BJ (cell line): ENCODE results near the gene SERPINA12. TPM values are rescaled to one million over a fixed set of nuclear protein-coding genes. Genes with fewer than 3 reads are reported as not detected.

ENCODE experiments used
- CTCF ChIA-PET: fragments of 350-600 bp; formaldehyde crosslinking; extraction: SDS; loops from one replicate; lab custom pipeline; 2021; ENCODE audit warnings: antibody characterized with exemption, inconsistent platforms; lab: Yijun Ruan, JAX
- POLR2A ChIA-PET: fragments of 300-600 bp; sonication (Branson Sonifier 250); formaldehyde crosslinking; extraction: SDS; loops from one replicate; lab custom pipeline; 2021; ENCODE audit warnings: antibody characterized with exemption; lab: Charles Lee
- DNase-seq: peaks from one replicate; pipeline ENCODE4 v3.0.0-alpha.2; 2011; ENCODE audit warnings: low read depth
- H3K27me3 ChIP-seq: 2 replicates; pipeline ENCODE4 v1.6.0; 2011; ENCODE audit warnings: low read length; ENCODE audit not compliant: control insufficient read depth, insufficient read depth
- H3K36me3 ChIP-seq: 2 replicates; pipeline ENCODE4 v1.5.1; 2011; ENCODE audit warnings: low read length; ENCODE audit not compliant: control insufficient read depth, insufficient read depth
- H3K4me3 ChIP-seq: 2 replicates; pipeline ENCODE4 v1.5.1; 2011; ENCODE audit warnings: low read depth, mild to moderate bottlenecking, control low read depth, low read length
- polyA plus RNA-seq: library from polyadenylated mRNA; depleted of rRNA; stranded (reverse); fragments of >200 nt; gene quantifications from 2 replicates; pipeline ENCODE4 v1.2.3, GENCODE V29; 2011
- TF ChIP-seq, protein P1 (sequence below): IDR thresholded peaks from 2 replicates; pipeline ENCODE4 v1.5.1; 2011; ENCODE audit warnings: low read depth, mild to moderate bottlenecking, control low read depth, inconsistent platforms, low read length, moderate library complexity; ENCODE audit not compliant: insufficient read depth

Gene SERPINA12
- polyA plus RNA-seq, 1 experiment = not detected

DNA sequence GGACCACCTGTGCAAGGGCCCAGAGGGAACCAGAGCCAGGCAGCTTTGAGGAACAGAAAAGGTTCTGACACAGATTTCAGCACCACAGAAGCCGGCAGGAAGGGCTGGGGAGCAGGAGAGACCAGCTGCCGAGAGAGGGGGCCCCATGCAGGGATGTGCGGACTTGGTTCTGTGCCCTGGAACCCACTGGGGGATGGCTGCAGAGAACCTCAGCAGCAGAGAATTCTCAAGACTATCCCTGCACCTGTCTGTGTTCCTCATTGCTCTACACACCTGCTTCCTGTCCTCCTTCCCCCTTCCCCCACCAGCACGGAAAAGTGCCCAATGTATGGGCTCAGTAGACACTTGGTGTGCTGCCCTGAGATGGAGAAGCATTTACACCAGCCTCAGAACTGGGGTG is 36.4 kb downstream of the SERPINA12 start:
- POLR2A ChIA-PET = no interaction called here
- Histone ChIP-seq H3K4me3 (no peak overlapping the region), H3K36me3 (no peaks in the 10 kb centered on the region), H3K27me3 (no peaks in the 10 kb centered on the region)
- CTCF ChIA-PET = interaction anchor here (1.8 kb wide), 1 partner anchor 13 kb away, joined by 6 read pairs; no protein-coding TSS in a partner anchor
- TF ChIP-seq, protein P1, sequence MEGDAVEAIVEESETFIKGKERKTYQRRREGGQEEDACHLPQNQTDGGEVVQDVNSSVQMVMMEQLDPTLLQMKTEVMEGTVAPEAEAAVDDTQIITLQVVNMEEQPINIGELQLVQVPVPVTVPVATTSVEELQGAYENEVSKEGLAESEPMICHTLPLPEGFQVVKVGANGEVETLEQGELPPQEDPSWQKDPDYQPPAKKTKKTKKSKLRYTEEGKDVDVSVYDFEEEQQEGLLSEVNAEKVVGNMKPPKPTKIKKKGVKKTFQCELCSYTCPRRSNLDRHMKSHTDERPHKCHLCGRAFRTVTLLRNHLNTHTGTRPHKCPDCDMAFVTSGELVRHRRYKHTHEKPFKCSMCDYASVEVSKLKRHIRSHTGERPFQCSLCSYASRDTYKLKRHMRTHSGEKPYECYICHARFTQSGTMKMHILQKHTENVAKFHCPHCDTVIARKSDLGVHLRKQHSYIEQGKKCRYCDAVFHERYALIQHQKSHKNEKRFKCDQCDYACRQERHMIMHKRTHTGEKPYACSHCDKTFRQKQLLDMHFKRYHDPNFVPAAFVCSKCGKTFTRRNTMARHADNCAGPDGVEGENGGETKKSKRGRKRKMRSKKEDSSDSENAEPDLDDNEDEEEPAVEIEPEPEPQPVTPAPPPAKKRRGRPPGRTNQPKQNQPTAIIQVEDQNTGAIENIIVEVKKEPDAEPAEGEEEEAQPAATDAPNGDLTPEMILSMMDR = no peak
- no peak for DNase-seq

DNA sequence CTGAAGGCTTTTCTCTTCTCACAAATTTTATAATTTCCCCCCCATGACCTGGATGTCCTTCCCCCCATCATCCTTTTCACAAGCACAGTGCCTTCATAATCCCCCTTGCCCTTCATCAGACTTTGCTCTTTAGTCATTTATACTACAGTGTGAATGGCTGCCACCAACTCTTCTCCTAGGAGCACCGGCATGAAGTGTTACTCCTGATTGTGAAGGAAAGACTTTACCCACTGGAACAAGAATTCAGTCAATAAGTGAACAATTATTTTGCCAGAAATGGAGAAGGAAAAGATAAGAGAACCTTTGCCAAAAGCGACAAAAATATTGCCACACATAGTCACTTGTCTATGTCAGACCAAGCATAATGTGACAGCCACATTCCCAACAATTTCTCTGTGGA is 38.2 kb downstream of the SERPINA12 start:
- CTCF ChIA-PET = no interaction called here
- TF ChIP-seq, protein P1 = no peak
- DNase-seq = no peak
- no peak overlapping the region for H3K4me3 ChIP-seq
- H3K36me3 ChIP-seq = no peaks in the 10 kb centered on the region
- no peaks in the 10 kb centered on the region for H3K27me3 ChIP-seq
- POLR2A ChIA-PET = no interaction called here

DNA sequence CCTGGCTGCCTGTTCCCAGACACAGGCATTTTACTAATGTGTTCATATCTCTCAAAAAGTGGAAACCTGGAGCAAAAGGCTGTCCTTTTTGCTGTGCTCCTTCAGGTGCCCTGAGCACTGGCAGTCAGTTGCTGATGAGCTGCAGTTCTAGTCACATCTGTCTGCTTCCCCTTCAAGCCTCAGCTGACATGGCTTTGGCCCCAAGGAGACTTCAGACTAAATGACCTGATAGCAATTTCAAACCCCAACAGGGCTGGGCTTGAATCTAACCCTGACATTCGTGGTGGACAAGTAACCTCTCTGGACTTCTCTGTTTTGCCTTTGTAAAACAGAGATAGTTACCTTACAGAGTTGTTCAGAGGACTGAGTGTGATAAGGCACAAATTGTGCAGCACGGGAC is 39.0 kb downstream of the SERPINA12 start:
- TF ChIP-seq, protein P1 = no peak
- ChIA-PET CTCF (no interaction called here), POLR2A (interaction anchor here (0.7 kb wide), 1 partner anchor 63 kb away, joined by 19 read pairs; no protein-coding TSS in a partner anchor)
- no peak for DNase-seq
- Histone ChIP-seq H3K36me3 (no peaks in the 10 kb centered on the region), H3K4me3 (no peak overlapping the region), H3K27me3 (no peaks in the 10 kb centered on the region)

DNA sequence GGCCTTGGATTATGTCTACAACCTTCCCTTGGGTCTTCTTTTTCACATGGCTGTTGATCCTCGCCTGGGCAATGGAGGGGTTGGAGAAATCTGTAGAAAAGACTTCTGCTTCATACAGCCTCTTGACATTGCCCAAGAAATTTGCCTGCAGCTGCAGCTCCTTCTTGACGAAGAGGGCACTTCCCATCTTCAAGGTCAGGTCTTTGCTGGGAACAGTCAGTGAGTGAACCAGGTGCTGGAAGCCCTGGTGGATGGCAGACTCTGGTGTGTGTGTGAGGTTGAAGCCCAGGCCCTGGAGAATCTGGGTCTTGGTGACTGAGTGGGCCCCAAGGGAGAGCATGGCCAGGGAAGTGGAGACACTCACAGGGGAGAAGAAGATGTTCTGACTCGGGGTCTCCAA is 40.0 kb downstream of the SERPINA12 start:
- TF ChIP-seq, protein P1 = no peak
- Histone ChIP-seq H3K27me3 (no peaks in the 10 kb centered on the region), H3K36me3 (no peaks in the 10 kb centered on the region), H3K4me3 (no peak overlapping the region)
- ChIA-PET CTCF (interaction anchor here (1.9 kb wide), 1 partner anchor 16 kb away, joined by 15 read pairs; no protein-coding TSS in a partner anchor), POLR2A (no interaction called here)
- DNase-seq = no peak

DNA sequence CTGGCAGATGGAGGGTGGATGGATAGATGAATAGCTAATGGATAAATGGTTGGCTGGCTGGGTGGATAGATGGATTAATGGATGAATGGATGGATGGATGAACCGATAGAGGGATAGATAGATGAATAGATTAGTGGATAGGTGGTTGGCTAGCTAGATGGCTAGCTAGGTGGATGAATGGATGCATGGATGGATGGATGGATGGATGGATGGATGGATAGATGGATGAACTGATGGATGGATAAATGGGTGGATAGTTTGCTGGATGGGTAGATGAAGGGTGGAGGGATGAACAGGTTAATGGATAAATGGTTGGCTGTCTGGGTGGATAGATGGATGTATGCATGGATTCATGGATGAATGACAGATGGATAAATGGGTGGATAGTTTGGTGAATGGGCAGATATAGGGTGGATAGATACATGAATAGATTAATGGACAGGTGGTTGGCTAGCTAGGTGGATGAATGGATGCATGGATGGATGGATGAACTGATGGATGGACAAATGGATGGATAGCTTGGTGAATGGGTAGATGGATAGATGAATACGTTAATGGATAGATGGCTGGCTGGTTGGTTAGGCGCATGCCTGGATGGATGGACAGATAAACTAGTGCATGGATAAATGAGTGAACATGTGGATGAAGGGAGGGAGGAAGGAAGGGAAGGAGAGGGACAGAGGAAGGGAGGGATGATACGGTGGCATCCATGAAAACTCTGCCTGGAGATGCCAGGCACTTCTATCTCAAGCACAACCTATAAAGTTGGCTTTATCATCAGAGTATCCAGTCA is 41.3 kb downstream of the SERPINA12 start:
- no peaks in the 10 kb centered on the region for H3K36me3 ChIP-seq
- H3K4me3 ChIP-seq = no peak overlapping the region
- CTCF ChIA-PET = interaction anchor here (1.9 kb wide), 1 partner anchor 18 kb away, joined by 15 read pairs; no protein-coding TSS in a partner anchor
- POLR2A ChIA-PET = no interaction called here
- H3K27me3 ChIP-seq = no peaks in the 10 kb centered on the region
- no peak for DNase-seq
- TF ChIP-seq, protein P1 = no peak
